HG03159 (cell line): Measurements from ENCODE around the gene ANXA11.
"Not testable (repeated sequence)": the region's sequence is repeated elsewhere in the genome, so short reads cannot be mapped to it uniquely, and the experiment has no call there.

Experiments used
- ATAC-seq: cut with Tn5 transposase; IDR thresholded peaks from one replicate; pipeline ENCODE4 v1.9.1; 2021; ENCODE audit warnings: mild to moderate bottlenecking, moderate library complexity; ENCODE audit not compliant: unreplicated experiment

Gene ANXA11

GRCh38 chr10:80210259-80210658, 4.9 kb upstream of the ANXA11 start:
- no peak for ATAC-seq

- ATAC-seq: no peak
Measured at GRCh38 chr10:80207768-80208370, 2.5 kb upstream of the ANXA11 start.

- no peak for ATAC-seq
Measured at GRCh38 chr10:80206277-80206655, 929 bp upstream of the ANXA11 start.

GRCh38 chr10:80204677-80205476, 460 bp downstream of the ANXA11 start:
- ATAC-seq: peak; percentile 46

- ATAC-seq: no peak
Measured at GRCh38 chr10:80203835-80204676, 1.3 kb downstream of the ANXA11 start.

- peak; percentile 60 for ATAC-seq
Measured at GRCh38 chr10:80202934-80203834, 2.2 kb downstream of the ANXA11 start.

- ATAC-seq: not testable (repeated sequence)
Measured at GRCh38 chr10:80202530-80202929, 2.8 kb downstream of the ANXA11 start.

- no peak for ATAC-seq
Measured at GRCh38 chr10:80201608-80202141, 3.7 kb downstream of the ANXA11 start.

GRCh38 chr10:80200687-80201086, 4.7 kb downstream of the ANXA11 start:
- no peak for ATAC-seq

- ATAC-seq: no peak
Measured at GRCh38 chr10:80200259-80200658, 5.1 kb downstream of the ANXA11 start.

- ATAC-seq: no peak
Measured at GRCh38 chr10:80199828-80200227, 5.5 kb downstream of the ANXA11 start.

GRCh38 chr10:80197972-80198916, 7.1 kb downstream of the ANXA11 start:
- no peak for ATAC-seq

GRCh38 chr10:80196950-80197315, 8.4 kb downstream of the ANXA11 start:
- no peak for ATAC-seq

- ATAC-seq: peak; percentile 83
Measured at GRCh38 chr10:80196270-80196949, 8.9 kb downstream of the ANXA11 start.

GRCh38 chr10:80195046-80195574, 10.2 kb downstream of the ANXA11 start:
- ATAC-seq: no peak

GRCh38 chr10:80194373-80195045, 10.8 kb downstream of the ANXA11 start:
- ATAC-seq: no peak

- no peak for ATAC-seq
Measured at GRCh38 chr10:80192553-80192952, 12.8 kb downstream of the ANXA11 start.
